GM10248 (cell line): ENCODE results near the gene ERI3.

Source experiments
- CTCF ChIA-PET: fragments of 300-600 bp; sonication (Branson Sonifier 250); formaldehyde crosslinking; extraction: SDS; loops from one replicate; lab custom pipeline; 2021; ENCODE audit warnings: antibody characterized with exemption; lab: Yijun Ruan, JAX
- POLR2A ChIA-PET: fragments of 350-650 bp; sonication (Branson Sonifier 250); formaldehyde crosslinking; extraction: SDS; loops from one replicate; lab custom pipeline; 2020; ENCODE audit warnings: antibody characterized with exemption; lab: Yijun Ruan, JAX
- DNase-seq: peaks from one replicate; pipeline ENCODE4 v3.0.0; 2012; ENCODE audit errors: extremely low spot score
- CTCF ChIP-seq: IDR thresholded peaks from 2 replicates; pipeline ENCODE4 v1.5.1; 2012; ENCODE audit warnings: mild to moderate bottlenecking, low read depth; ENCODE audit errors: extremely low read depth, missing control alignments, control extremely low read depth

ERI3 gene

GRCh38 chr1:44345187-44345775 lies 9.8 kb downstream of the ERI3 start:
- CTCF ChIA-PET, result interaction anchor here (0.8 to 2.3 kb wide), 4 partner anchors 17 to 263 kb away, joined by 3 to 8 read pairs (median 5); no protein-coding TSS in a partner anchor
- DNase-seq, result no peak
- POLR2A ChIA-PET, result no interaction called here
- TF ChIP-seq CTCF, result no peak

- no peak for TF ChIP-seq CTCF
- ChIA-PET CTCF (interaction anchor here (0.7 to 3.5 kb wide), 4 partner anchors 13 to 122 kb away, joined by 3 to 15 read pairs (median 4); no protein-coding TSS in a partner anchor), POLR2A (no interaction called here)
- no peak for DNase-seq
Measured at GRCh38 chr1:44339731-44340130, 15.3 kb downstream of the ERI3 start.

GRCh38 chr1:44338136-44338535 lies 16.9 kb downstream of the ERI3 start:
- CTCF ChIA-PET, result interaction anchor here (0.9 to 3.5 kb wide), 6 partner anchors 11 to 290 kb away, joined by 3 to 15 read pairs (median 4); no protein-coding TSS in a partner anchor
- no peak for TF ChIP-seq CTCF
- DNase-seq, result no peak
- POLR2A ChIA-PET, result no interaction called here

- no peak for TF ChIP-seq CTCF
- POLR2A ChIA-PET, result no interaction called here
- DNase-seq, result no peak
- CTCF ChIA-PET, result interaction anchor here (1.4 to 3.5 kb wide), 3 partner anchors 11 to 41 kb away, joined by 3 to 15 read pairs (median 3); no protein-coding TSS in a partner anchor
Measured at GRCh38 chr1:44336668-44337067, 18.4 kb downstream of the ERI3 start.

GRCh38 chr1:44334968-44335367 lies 20.1 kb downstream of the ERI3 start:
- ChIA-PET POLR2A (interaction anchor here (0.5 kb wide), 1 partner anchor 23 kb away, joined by 3 read pairs; no protein-coding TSS in a partner anchor), CTCF (interaction anchor here (0.9 kb wide), 1 partner anchor 12 kb away, joined by 4 read pairs; no protein-coding TSS in a partner anchor)
- no peak for TF ChIP-seq CTCF
- DNase-seq, result no peak

GRCh38 chr1:44333376-44333775 lies 21.7 kb downstream of the ERI3 start:
- no peak for TF ChIP-seq CTCF
- DNase-seq, result no peak
- POLR2A ChIA-PET, result no interaction called here
- CTCF ChIA-PET, result no interaction called here
